HG02973 (cell line): Measurements from ENCODE around the gene EFR3B.
"Not testable (repeated sequence)": the region's sequence is repeated elsewhere in the genome, so short reads cannot be mapped to it uniquely, and the experiment has no call there.

Experiments
- ATAC-seq: cut with Tn5 transposase; IDR thresholded peaks from one replicate; pipeline ENCODE4 v1.9.1; 2021; ENCODE audit warnings: moderate library complexity; ENCODE audit not compliant: unreplicated experiment

The EFR3B gene

GRCh38 chr2:25104736-25105135, 62.9 kb downstream of the EFR3B start:
- ATAC-seq = no peak

GRCh38 chr2:25105336-25106085, 63.6 kb downstream of the EFR3B start:
- ATAC-seq = no peak

- no peak for ATAC-seq
Observed at GRCh38 chr2:25109822-25110221, 67.9 kb downstream of the EFR3B start.

- no peak for ATAC-seq
Observed at GRCh38 chr2:25112113-25112512, 70.2 kb downstream of the EFR3B start.

GRCh38 chr2:25115249-25115883, 73.5 kb downstream of the EFR3B start:
- no peak for ATAC-seq

GRCh38 chr2:25115902-25116301, 74.0 kb downstream of the EFR3B start:
- no peak for ATAC-seq

- ATAC-seq = no peak
Observed at GRCh38 chr2:25116956-25117355, 75.1 kb downstream of the EFR3B start.

- ATAC-seq = no peak
Observed at GRCh38 chr2:25119263-25119662, 77.4 kb downstream of the EFR3B start.

GRCh38 chr2:25122367-25122766, 80.5 kb downstream of the EFR3B start:
- ATAC-seq = no peak

- ATAC-seq = no peak
Observed at GRCh38 chr2:25123682-25124081, 81.8 kb downstream of the EFR3B start.

- no peak for ATAC-seq
Observed at GRCh38 chr2:25125189-25125588, 83.3 kb downstream of the EFR3B start.

- no peak for ATAC-seq
Observed at GRCh38 chr2:25125976-25126375, 84.1 kb downstream of the EFR3B start.

- ATAC-seq = not testable (repeated sequence)
Observed at GRCh38 chr2:25127071-25127470, 85.2 kb downstream of the EFR3B start.

GRCh38 chr2:25127646-25128045, 85.8 kb downstream of the EFR3B start:
- ATAC-seq = no peak

GRCh38 chr2:25129901-25130520, 88.1 kb downstream of the EFR3B start:
- no peak for ATAC-seq

GRCh38 chr2:25131253-25131566, 89.3 kb downstream of the EFR3B start:
- ATAC-seq = no peak

GRCh38 chr2:25131567-25132298, 89.9 kb downstream of the EFR3B start:
- ATAC-seq = no peak

GRCh38 chr2:25132299-25132635, 90.4 kb downstream of the EFR3B start:
- ATAC-seq = no peak

GRCh38 chr2:25132693-25133092, 90.8 kb downstream of the EFR3B start:
- ATAC-seq = no peak

GRCh38 chr2:25140535-25140934, 98.7 kb downstream of the EFR3B start:
- ATAC-seq = not testable (repeated sequence)

GRCh38 chr2:25141120-25141519, 99.2 kb downstream of the EFR3B start:
- ATAC-seq = no peak

- ATAC-seq = no peak
Observed at GRCh38 chr2:25145803-25146202, 103.9 kb downstream of the EFR3B start.
